NCI-H2227 (cell line): ENCODE results near the gene TRRAP.
"Not testable (repeated sequence)": the region's sequence is repeated elsewhere in the genome, so short reads cannot be mapped to it uniquely, and the experiment has no call there.

ENCODE experiments used
- DNase-seq: peaks from one replicate; lab custom pipeline; 2025; ENCODE audit not compliant: unreplicated experiment; lab: John Stamatoyannopoulos, UW

Gene TRRAP

GRCh38 chr7:98866351-98866750 lies 12.0 kb upstream of the TRRAP start:
- DNase-seq, result no peak

GRCh38 chr7:98866765-98867164 lies 11.6 kb upstream of the TRRAP start:
- DNase-seq, result no peak

GRCh38 chr7:98868450-98868849 lies 9.9 kb upstream of the TRRAP start:
- DNase-seq, result no peak

GRCh38 chr7:98869027-98869596 lies 9.2 kb upstream of the TRRAP start:
- no peak for DNase-seq

GRCh38 chr7:98869597-98870120 lies 8.7 kb upstream of the TRRAP start, which contains the start of gene TMEM130:
TSS of gene TMEM130 (minus strand) at chr7:98870014. CDS start at chr7:98869861, 153 bp downstream.
- DNase-seq, result peak; percentile 73

- DNase-seq, result peak; percentile 81
Measured at GRCh38 chr7:98870121-98870651, 8.1 kb upstream of the TRRAP start.

GRCh38 chr7:98870807-98871491 lies 7.4 kb upstream of the TRRAP start:
- no peak for DNase-seq

- peak; percentile 25 for DNase-seq
Measured at GRCh38 chr7:98872328-98872924, 5.9 kb upstream of the TRRAP start.

GRCh38 chr7:98873610-98874009 lies 4.7 kb upstream of the TRRAP start:
- not testable (repeated sequence) for DNase-seq

- no peak for DNase-seq
Measured at GRCh38 chr7:98874942-98875341, 3.4 kb upstream of the TRRAP start.

- no peak for DNase-seq
Measured at GRCh38 chr7:98875501-98875900, 2.8 kb upstream of the TRRAP start.

- DNase-seq, result no peak
Measured at GRCh38 chr7:98877146-98877545, 1.2 kb upstream of the TRRAP start.

GRCh38 chr7:98877692-98878364 lies 504 bp upstream of the TRRAP start:
- DNase-seq, result no peak

- DNase-seq, result peak; percentile 46
Measured at GRCh38 chr7:98879198-98879978, 1.1 kb downstream of the TRRAP start.

- DNase-seq, result no peak
Measured at GRCh38 chr7:98879979-98880315, 1.6 kb downstream of the TRRAP start.

- no peak for DNase-seq
Measured at GRCh38 chr7:98880485-98880884, 2.2 kb downstream of the TRRAP start.

- DNase-seq, result no peak
Measured at GRCh38 chr7:98881561-98882315, 3.4 kb downstream of the TRRAP start.

- no peak for DNase-seq
Measured at GRCh38 chr7:98884416-98884815, 6.1 kb downstream of the TRRAP start.

- no peak for DNase-seq
Measured at GRCh38 chr7:98887038-98887437, 8.7 kb downstream of the TRRAP start.

- DNase-seq, result no peak
Measured at GRCh38 chr7:98892609-98893008, 14.3 kb downstream of the TRRAP start.
